Stimulated activated CD4-positive, alpha-beta T cell treated with anti-CD3 and anti-CD28 coated beads, Interleukin-12 subunit alpha, Interleukin-12 subunit beta, amount 100 ng/mL, for 4 hours (primary cell): ENCODE results near the gene BAHCC1.

Source experiments
- DNase-seq: peaks from one replicate; pipeline ENCODE4 v3.0.0-alpha.2; 2020

The BAHCC1 gene

DNA sequence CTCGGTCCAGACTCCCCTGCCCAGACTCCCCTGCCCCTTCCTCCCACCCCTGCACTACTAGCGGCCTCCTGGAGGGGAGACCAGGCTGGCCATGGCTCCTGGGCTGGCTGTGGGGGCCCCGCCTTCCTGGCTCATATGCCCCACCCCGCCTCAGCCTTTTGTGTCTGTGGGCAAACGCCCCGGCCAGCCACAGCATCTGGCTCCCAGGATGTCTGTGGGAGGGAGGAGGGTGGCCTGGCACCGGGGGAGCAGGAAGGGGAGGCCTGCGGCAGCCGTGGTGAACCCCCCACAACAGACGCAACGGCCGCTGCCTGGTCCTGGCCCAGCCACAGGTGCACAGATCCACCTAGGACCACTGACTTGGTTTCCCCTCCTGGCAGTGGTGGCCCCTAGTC, 32.9 kb downstream of the BAHCC1 start:
- DNase-seq, result no peak

DNA sequence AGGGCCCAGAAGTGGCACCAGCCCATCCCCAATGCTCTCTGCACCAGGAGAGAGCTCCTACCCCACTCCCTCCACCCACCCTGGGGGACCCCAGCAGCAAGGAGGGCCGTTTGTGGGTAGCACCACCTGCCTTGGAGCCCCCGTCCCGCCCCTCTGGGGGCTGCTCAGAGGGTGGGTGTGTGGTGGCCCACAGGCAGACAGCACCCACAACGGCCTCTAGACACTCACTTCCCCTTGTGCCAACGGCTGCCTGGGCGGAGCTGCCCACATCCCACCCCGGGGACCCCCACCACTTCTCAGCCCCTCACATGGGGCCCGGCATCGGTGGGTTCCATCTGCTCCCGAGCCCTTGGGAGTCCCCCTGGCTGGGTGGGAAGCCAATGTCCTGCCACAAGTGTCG, 33.3 kb downstream of the BAHCC1 start:
- DNase-seq, result no peak

- DNase-seq, result no peak
Measured at GRCh38 chr17:81428948-81429774, 33.9 kb downstream of the BAHCC1 start.

- no peak for DNase-seq
Measured at GRCh38 chr17:81429821-81430551, 34.7 kb downstream of the BAHCC1 start.

GRCh38 chr17:81431545-81432482, 36.6 kb downstream of the BAHCC1 start:
- DNase-seq, result no peak

DNA sequence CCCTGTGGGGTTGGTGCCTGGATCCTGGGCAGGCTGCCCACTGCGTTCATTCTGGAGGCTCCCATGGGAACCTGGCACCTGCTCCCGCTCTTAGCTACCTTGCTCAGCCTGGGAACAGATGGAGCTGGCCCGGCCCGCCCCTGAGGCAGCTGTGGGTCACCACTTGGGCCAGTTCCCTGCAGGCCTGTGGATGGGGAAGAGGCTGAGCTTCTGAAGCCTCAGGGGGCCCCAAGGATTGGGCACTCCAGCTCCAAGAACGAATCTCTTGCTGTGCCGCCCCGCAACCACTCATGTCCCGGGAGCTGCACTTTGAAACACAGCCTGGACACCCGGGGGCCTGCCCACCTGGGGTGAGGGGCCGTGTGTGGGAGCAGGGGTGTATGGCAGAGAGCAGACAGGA, 37.7 kb downstream of the BAHCC1 start:
- DNase-seq, result no peak

- DNase-seq, result no peak
Measured at GRCh38 chr17:81433656-81434055, 38.4 kb downstream of the BAHCC1 start.

GRCh38 chr17:81434072-81434471, 38.8 kb downstream of the BAHCC1 start:
- no peak for DNase-seq

DNA sequence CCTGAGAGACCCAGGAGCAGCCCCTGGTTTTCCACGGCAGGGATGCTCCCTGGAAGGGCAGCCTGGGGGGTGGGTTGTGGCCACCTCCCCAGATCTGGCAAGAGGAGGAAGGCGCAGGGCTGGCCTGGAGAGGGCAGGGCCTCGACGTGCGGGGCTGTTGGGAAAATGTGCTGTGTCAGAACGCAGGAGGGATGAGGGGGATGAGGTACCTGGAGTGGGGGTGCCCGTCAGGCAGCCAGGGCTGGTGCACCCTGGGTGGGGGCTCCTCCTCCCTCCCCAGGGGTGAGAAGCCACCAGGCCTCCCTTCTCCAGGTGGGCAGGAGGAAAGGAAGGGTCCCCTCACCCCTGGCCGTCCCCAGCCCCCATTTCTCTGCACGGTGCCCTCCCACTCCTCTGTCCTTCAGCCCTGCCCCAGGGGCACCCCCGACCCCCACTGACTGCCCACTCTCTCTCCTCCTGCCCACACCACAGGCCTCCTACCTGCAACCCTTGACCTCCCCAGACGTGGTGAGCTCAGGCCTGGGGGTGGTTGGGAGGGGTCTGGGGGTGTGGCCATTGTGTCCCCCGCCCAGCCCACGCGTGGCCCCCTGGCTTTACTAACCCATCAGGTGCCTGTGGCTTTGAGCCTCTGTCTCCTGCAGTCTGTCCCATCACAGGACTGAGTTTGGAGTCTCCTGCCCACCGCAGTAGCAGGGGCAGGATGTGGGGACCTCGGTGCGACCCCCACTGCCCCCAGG, 39.6 kb downstream of the BAHCC1 start:
- DNase-seq, result no peak

- DNase-seq, result no peak
Measured at GRCh38 chr17:81435652-81436293, 40.5 kb downstream of the BAHCC1 start.

- DNase-seq, result no peak
Measured at GRCh38 chr17:81436294-81436849, 41.1 kb downstream of the BAHCC1 start.

DNA sequence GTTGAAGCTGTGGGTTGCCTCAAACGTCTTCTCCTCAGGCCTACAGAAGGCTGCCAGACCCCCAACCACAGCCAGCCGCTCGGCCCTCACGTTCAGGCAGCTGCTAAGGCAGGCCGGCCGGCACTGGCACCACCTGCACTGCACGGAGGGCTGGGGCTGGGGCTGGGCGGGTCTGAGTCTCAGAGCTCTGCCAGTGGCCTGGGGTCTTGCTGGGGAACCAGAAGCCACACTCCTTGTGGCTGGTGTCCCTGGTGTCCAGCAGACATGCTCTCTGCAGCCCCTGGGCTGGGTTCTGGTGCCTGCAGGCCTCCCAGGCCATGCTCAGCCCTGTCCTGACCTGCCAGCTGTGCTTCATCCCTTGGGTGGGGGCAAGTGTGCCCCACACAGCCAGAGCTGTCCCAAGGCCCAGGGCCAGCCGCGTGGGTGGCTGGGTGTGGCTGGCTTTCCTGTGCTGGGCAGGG, 42.0 kb downstream of the BAHCC1 start:
- DNase-seq, result no peak

DNA sequence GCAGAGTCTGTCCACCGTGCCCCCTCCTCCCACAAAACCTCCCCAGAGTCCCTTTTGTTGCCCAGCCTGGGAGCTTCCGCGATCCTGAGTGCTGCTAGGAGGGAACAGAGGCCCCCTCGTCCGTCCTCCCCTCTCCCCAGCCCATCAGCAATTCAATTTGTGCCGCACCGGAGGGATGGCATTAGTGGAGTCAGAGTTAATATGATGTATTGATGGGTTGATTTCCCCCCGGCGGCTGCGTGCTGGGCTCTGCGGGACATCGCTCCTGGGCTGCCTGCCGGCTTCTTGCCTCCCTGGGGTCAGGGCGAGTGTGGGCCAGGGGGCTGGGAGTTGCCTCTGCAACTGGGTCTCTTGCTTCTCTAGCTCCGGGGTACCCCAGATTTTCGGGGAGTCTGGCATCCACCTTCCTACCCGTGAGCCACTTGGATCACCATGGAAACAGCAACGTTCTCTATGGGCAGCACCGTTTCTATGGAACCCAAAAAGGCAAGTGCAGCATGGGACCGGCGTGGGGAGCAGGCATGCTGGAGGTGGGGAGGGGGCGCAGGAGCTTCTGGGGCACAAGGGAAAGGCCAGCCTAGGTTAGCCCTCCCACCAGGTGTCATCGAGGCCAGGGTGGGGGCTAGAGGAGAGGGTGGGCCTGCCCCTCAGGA, 42.9 kb downstream of the BAHCC1 start:
- DNase-seq, result no peak

- DNase-seq, result no peak
Measured at GRCh38 chr17:81438688-81439087, 43.4 kb downstream of the BAHCC1 start.

DNA sequence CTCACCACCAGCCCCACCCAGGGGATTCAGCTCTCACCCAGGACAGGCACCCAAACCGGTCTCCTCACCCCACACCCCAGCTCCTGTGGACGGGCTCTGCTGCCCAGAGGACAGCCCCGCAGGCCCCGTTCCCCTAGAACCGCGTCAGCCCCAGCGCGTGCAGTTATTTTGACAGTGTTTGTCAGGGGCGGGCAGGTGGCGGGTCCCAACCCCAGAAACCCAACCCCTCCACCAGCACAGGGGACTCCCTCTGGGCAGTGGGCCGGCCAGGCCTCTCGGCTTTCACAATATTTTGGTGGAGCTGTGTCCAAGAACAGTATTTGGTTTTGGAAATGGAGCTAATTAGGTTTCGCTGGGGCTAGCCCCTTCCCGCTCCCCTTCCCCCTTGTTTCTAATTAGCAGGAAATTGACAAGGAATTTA, 44.8 kb downstream of the BAHCC1 start:
- no peak for DNase-seq

DNA sequence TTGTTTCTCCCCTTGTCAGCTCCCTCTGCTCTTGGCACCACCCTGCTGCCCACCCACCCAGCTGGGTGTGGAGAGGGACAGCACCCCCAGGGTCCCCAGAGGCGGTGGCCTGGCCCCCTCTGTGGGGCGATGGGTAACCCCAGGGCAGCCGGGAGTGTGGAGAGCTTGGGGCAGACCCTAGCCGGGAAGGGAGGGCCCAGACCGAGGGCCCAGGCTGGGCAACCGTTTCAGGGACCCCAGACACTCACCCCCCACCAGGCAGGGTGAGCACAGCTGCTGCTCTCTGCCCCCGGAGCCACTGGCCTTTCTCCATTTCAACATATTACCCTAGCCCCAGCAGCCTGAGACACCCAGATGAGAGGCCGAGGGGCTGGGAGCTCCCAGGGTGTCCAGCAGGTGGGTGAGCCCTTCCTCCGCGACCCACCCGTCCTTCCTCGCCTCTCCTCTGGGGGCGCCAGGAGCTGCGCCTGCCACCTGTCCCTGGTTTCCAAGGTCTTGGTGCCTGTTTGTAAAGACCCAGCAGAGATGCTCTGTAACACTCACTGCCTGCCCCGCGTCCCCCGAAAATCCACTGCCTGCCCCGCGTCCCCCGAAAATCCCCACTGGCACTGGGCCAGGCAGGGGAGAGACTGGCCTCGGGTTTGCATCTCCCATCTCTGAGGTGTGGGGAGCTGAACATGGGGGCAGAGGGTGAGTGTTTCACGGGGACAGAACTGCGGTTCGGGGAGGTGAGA, 45.4 kb downstream of the BAHCC1 start:
- DNase-seq, result no peak

- DNase-seq, result no peak
Measured at GRCh38 chr17:81442791-81443190, 47.5 kb downstream of the BAHCC1 start.

DNA sequence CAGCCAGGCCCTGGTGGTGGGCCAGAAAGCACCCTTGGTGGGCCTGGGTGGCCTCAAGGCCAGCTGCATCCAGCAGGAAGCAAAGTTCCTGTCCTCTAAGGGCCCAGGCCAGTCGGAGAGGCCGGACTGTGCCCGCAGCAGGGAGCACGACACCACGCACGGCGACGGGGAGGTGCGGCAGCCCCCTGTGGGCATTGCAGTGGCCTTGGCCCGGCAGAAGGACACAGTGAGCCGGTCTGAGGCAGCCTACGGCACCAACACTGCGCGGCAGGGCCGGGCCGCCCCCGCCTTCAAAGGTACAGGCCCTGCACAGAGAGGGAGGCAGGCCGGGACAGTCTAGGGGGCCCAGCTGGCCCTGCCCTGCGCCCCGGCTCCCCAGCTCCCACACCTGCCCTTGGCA, 48.0 kb downstream of the BAHCC1 start:
- DNase-seq, result no peak

DNA sequence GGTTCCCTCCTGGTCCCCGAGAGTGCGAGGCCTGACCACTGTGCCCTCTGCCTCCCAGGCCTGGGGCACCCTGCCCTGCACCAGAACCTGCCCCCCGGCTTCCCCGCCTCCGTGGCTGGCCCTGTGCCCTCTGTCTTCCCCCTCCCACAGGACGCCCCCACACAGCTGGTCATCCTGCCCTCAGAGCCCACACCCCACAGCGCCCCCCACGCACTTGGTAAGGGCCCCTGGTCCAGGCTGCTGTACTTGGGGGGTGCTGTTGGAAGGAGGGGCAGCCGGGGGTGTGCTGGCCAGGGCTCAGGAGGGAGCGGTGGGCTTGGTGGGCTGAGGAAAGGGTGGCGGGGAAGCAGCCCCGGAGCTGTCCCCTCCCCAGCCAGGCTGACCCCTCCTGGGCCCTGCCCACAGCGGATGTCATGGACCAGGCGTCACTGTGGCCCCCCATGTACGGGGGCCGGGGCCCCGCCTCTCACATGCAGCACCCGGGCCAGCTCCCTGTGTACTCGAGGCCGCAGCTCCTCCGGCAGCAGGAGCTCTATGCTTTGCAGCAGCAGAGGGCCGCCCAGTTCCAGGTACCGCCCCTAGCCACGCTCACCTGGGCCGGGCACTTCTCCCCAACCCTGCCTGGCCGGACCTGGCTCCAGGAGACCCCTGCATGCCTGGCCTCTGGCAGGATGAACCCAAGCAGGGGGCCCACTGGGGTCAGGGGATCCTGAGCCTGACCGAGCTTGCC, 49.5 kb downstream of the BAHCC1 start:
- no peak for DNase-seq
